Panc1 (cell line): ENCODE results near the gene SDK1. TPM values are rescaled to one million over a fixed set of nuclear protein-coding genes. Genes with fewer than 3 reads are reported as not detected.

Experiments used
- ATAC-seq: fragments of 200-7000 bp; cut with Tn5 transposase; 2 replicates; pipeline ENCODE4 v1.9.1; 2020; ENCODE audit warnings: mild to moderate bottlenecking, moderate library complexity
- BruUV-seq: library from RNA; stranded (reverse); fragments of 400-500 nt; replicated peaks from 2 replicates; lab custom pipeline; 2021; lab: Mats Ljungman, UMichigan
- CTCF ChIA-PET: fragments of 300-600 bp; sonication (Branson Sonifier 250); formaldehyde crosslinking; loops from one replicate; lab custom pipeline; 2022; ENCODE audit warnings: antibody characterized with exemption; lab: Charles Lee
- POLR2A ChIA-PET: fragments of 300-600 bp; sonication (Branson Sonifier 250); formaldehyde crosslinking; loops from one replicate; lab custom pipeline; 2022; ENCODE audit warnings: antibody characterized with exemption; lab: Charles Lee
- DNase-seq: peaks from one replicate; pipeline ENCODE4 v3.0.0-alpha.2; 2010; ENCODE audit warnings: low read depth, low spot score
- H3K27ac ChIP-seq: 2 replicates; pipeline ENCODE4 v1.5.1; 2011; ENCODE audit warnings: mild to moderate bottlenecking, low read length, inconsistent platforms
- H3K27me3 ChIP-seq: fragments of 200-500 bp; sonication (Bioruptor generic); 2 replicates; pipeline ENCODE4 v1.6.0; 2014; ENCODE audit warnings: low read length, inconsistent platforms; ENCODE audit not compliant: control insufficient read depth, insufficient read depth
- H3K36me3 ChIP-seq: fragments of 200-500 bp; sonication (Bioruptor generic); 2 replicates; pipeline ENCODE4 v1.5.1; 2014; ENCODE audit warnings: inconsistent platforms, mild to moderate bottlenecking, low read length, moderate library complexity; ENCODE audit not compliant: control insufficient read depth, insufficient read depth
- H3K4me1 ChIP-seq: 2 replicates; pipeline ENCODE4 v1.5.1; 2011; ENCODE audit warnings: inconsistent platforms, mild to moderate bottlenecking, low read length, moderate library complexity; ENCODE audit not compliant: control insufficient read depth, insufficient read depth
- H3K4me3 ChIP-seq, 2 experiments: 2 replicates each; pipeline ENCODE4 v1.5.1; 2011 to 2012; ENCODE audit warnings: low read depth in 2 of 2, low read length in 2 of 2, mild to moderate bottlenecking in 2 of 2, inconsistent platforms in 1 of 2, moderate library complexity in 1 of 2
- H3K9me3 ChIP-seq: fragments of 200-500 bp; sonication (Bioruptor generic); 2 replicates; pipeline ENCODE4 v1.5.1; 2014; ENCODE audit warnings: low read depth, mild to moderate bottlenecking, inconsistent platforms, low read length, moderate library complexity; ENCODE audit not compliant: control insufficient read depth, insufficient read depth
- POLR2AphosphoS5 ChIP-seq: IDR thresholded peaks from 2 replicates; pipeline ENCODE4 v1.6.1; 2012; ENCODE audit warnings: mild to moderate bottlenecking, low read depth, low read length, moderate library complexity
- SIN3A ChIP-seq: IDR thresholded peaks from 2 replicates; pipeline ENCODE4 v1.6.1; 2012; ENCODE audit warnings: low read depth, mild to moderate bottlenecking, low read length, moderate library complexity, borderline replicate concordance; ENCODE audit not compliant: insufficient read depth
- TCF7L2 ChIP-seq: IDR thresholded peaks from 2 replicates; pipeline ENCODE4 v1.6.1; 2011; ENCODE audit warnings: mild to moderate bottlenecking, low read depth, low read length, inconsistent platforms
- in situ Hi-C: cut with HindIII; loops from 2 replicates; pipeline ENCODE4 v1.10.0; 2016; ENCODE audit warnings: low sequenced_read_pairs, low pct_unique_long_range_greater_than_20kb
- intact Hi-C: fragments of 100-400 bp; cut with micrococcal nuclease; formaldehyde crosslinking; loops from one replicate; pipeline ENCODE4 v1.10.0; 2022; ENCODE audit not compliant: unreplicated experiment
- total RNA-seq: library from RNA; stranded (reverse); gene quantifications from one replicate; pipeline ENCODE4 v1.2.1, GENCODE V29; 2021; ENCODE audit not compliant: unreplicated experiment
- TF ChIP-seq, protein P1 (sequence below): fragments of 450-650 bp; IDR thresholded peaks from 2 replicates; pipeline ENCODE4 v1.5.1; 2017; ENCODE audit warnings: mild to moderate bottlenecking
- TF ChIP-seq, protein P2 (sequence below), 2 experiments: IDR thresholded peaks; 2 replicates each; pipeline ENCODE4 v1.6.1; 2011 to 2012; ENCODE audit warnings: low read depth in 2 of 2, control low read depth in 1 of 2, low read length in 1 of 2, mild to moderate bottlenecking in 1 of 2, moderate library complexity in 1 of 2; ENCODE audit not compliant: insufficient read depth in 1 of 2

SDK1 gene
- total RNA-seq, 1 experiment from 2014 or later: 47.4 TPM

DNA sequence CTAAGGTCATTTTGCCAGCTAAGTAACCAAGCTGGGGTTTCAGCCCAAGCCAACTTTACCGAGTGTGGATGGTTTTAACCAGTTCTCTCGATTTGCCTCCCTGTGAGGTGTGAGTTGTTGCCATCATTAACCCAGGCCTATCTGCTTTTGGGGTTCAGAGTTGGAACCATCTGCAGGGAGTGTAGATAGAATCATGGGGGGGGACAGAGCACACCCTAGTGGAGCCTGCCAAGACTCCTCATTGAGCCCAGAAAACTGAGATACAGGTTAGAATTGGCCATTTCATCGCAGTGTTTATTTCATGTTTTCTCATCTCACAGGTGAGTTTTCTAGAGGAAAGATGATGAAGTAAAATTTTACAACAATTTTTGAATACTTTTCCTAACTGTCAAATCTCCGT, 133.6 kb downstream of the SDK1 start:
- peaks cover 77% of the 10 kb centered on the region for H3K4me1 ChIP-seq
- no peaks in the 10 kb centered on the region for H3K36me3 ChIP-seq
- BruUV-seq: no TSS peak
- H3K9me3 ChIP-seq: no peaks in the 10 kb centered on the region
- DNase-seq: no peak
- intact Hi-C loops: loop anchor here (10.0 kb wide), 1 partner anchor 130 kb away; the partner anchor contains the start of gene SDK1
- ATAC-seq: no peak
- POLR2A ChIA-PET: interaction anchor here (0.9 kb wide), 1 partner anchor 237 kb away, joined by 3 read pairs; no protein-coding TSS in a partner anchor
- CTCF ChIA-PET: interaction anchor here (0.5 kb wide), 1 partner anchor 16 kb away, joined by 8 read pairs; no protein-coding TSS in a partner anchor
- in situ Hi-C loops: no loop called here
- no peak overlapping the region for H3K4me3 ChIP-seq
- TF ChIP-seq, protein P1, sequence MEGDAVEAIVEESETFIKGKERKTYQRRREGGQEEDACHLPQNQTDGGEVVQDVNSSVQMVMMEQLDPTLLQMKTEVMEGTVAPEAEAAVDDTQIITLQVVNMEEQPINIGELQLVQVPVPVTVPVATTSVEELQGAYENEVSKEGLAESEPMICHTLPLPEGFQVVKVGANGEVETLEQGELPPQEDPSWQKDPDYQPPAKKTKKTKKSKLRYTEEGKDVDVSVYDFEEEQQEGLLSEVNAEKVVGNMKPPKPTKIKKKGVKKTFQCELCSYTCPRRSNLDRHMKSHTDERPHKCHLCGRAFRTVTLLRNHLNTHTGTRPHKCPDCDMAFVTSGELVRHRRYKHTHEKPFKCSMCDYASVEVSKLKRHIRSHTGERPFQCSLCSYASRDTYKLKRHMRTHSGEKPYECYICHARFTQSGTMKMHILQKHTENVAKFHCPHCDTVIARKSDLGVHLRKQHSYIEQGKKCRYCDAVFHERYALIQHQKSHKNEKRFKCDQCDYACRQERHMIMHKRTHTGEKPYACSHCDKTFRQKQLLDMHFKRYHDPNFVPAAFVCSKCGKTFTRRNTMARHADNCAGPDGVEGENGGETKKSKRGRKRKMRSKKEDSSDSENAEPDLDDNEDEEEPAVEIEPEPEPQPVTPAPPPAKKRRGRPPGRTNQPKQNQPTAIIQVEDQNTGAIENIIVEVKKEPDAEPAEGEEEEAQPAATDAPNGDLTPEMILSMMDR: peak; percentile 70
- no peak for TF ChIP-seq SIN3A
- H3K27ac ChIP-seq: peak overlapping the region; percentile 55; the same call in 1 of the 2 replicates
- no peaks in the 10 kb centered on the region for H3K27me3 ChIP-seq

DNA sequence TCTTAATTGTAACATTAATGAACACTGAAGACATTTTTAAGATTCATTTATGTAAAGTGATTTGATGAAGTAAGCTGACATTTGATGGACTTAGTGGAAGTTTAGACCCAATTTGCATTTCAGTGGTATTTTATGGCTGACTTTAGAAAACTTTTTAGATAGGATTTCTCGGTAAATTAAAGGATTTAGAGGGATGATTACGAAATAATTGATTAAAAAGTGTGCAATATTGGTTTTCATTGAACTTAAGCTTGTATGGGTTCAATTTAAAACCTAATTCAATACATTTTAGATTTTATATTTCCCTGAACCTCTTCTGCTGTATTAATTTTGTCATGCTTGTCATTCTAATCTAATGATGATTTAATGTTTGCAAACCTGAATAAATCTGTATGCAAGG, 135.1 kb downstream of the SDK1 start:
- Histone ChIP-seq H3K4me1 (peaks cover 67% of the 10 kb centered on the region), H3K4me3 (no peak overlapping the region), H3K27me3 (no peaks in the 10 kb centered on the region), H3K27ac (peak overlapping the region; percentile 89; the same call in 1 of the 2 replicates), H3K9me3 (no peaks in the 10 kb centered on the region), H3K36me3 (no peaks in the 10 kb centered on the region)
- ChIA-PET CTCF (interaction anchor here (0.6 to 1.0 kb wide), 2 partner anchors 15 to 541 kb away, joined by 3 read pairs; no protein-coding TSS in a partner anchor), POLR2A (interaction anchor here (1.0 kb wide), 1 partner anchor 12 kb away, joined by 4 read pairs; no protein-coding TSS in a partner anchor)
- in situ Hi-C loops: no loop called here
- DNase-seq (no peak), ATAC-seq (no peak)
- TF ChIP-seq SIN3A (no peak), POLR2AphosphoS5 (no peak), TCF7L2 (no peak)
- TF ChIP-seq, protein P1: no peak
- TF ChIP-seq, protein P2, sequence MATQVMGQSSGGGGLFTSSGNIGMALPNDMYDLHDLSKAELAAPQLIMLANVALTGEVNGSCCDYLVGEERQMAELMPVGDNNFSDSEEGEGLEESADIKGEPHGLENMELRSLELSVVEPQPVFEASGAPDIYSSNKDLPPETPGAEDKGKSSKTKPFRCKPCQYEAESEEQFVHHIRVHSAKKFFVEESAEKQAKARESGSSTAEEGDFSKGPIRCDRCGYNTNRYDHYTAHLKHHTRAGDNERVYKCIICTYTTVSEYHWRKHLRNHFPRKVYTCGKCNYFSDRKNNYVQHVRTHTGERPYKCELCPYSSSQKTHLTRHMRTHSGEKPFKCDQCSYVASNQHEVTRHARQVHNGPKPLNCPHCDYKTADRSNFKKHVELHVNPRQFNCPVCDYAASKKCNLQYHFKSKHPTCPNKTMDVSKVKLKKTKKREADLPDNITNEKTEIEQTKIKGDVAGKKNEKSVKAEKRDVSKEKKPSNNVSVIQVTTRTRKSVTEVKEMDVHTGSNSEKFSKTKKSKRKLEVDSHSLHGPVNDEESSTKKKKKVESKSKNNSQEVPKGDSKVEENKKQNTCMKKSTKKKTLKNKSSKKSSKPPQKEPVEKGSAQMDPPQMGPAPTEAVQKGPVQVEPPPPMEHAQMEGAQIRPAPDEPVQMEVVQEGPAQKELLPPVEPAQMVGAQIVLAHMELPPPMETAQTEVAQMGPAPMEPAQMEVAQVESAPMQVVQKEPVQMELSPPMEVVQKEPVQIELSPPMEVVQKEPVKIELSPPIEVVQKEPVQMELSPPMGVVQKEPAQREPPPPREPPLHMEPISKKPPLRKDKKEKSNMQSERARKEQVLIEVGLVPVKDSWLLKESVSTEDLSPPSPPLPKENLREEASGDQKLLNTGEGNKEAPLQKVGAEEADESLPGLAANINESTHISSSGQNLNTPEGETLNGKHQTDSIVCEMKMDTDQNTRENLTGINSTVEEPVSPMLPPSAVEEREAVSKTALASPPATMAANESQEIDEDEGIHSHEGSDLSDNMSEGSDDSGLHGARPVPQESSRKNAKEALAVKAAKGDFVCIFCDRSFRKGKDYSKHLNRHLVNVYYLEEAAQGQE (IDR thresholded peaks at IDR 0.05; ENCODE audit: insufficient read depth in 1 of 2, low read depth in 2 of 2, low read length in 1 of 2): no peak
- no TSS peak for BruUV-seq
- intact Hi-C loops: loop anchor here (10.0 kb wide), 1 partner anchor 131 kb away; the partner anchor contains the start of gene SDK1
